OCI-LY3 (cell line): ENCODE data around the gene TMEM53.
"Not testable (repeated sequence)": the region's sequence is repeated elsewhere in the genome, so short reads cannot be mapped to it uniquely, and the experiment has no call there.

Experiments used
- H2AFZ ChIP-seq: fragments of 200-600, 300-600 bp; shearing (Covaris generic); 2 replicates; pipeline ENCODE4 v1.6.0; 2014; ENCODE audit warnings: antibody characterized with exemption, low read depth, low read length
- H3K27ac ChIP-seq: fragments of 200-600, 300-600 bp; sonication (generic); 2 replicates; pipeline ENCODE4 v1.5.1; 2014; ENCODE audit warnings: mild to moderate bottlenecking, low read length, moderate library complexity, mixed read lengths
- H3K27me3 ChIP-seq: fragments of 200-600, 300-600 bp; sonication (generic); 2 replicates; pipeline ENCODE4 v1.6.1; 2014; ENCODE audit warnings: low read depth, low read length, mixed read lengths
- H3K36me3 ChIP-seq: fragments of 200-600, 300-600 bp; sonication (generic); replicated peaks from 2 replicates; pipeline ENCODE3; 2014; ENCODE audit warnings: low read depth, low read length, mixed read lengths
- H3K4me1 ChIP-seq: fragments of 300-600, 200-600 bp; sonication (generic); 2 replicates; pipeline ENCODE4 v1.6.1; 2014; ENCODE audit warnings: low read length, mixed read lengths
- H3K4me2 ChIP-seq: fragments of 200-600, 300-600 bp; sonication (generic); 2 replicates; pipeline ENCODE4 v1.6.1; 2014; ENCODE audit warnings: low read length, mixed read lengths
- H3K4me3 ChIP-seq: fragments of 300-600, 200-600 bp; sonication (generic); 2 replicates; pipeline ENCODE4 v1.5.1; 2014; ENCODE audit warnings: antibody characterized with exemption, mild to moderate bottlenecking, low read length, moderate library complexity
- H3K79me2 ChIP-seq: fragments of 300-600, 200-600 bp; shearing (Covaris generic); 2 replicates; pipeline ENCODE4 v1.6.1; 2014; ENCODE audit warnings: mild to moderate bottlenecking, low read length, mixed read lengths
- H3K9ac ChIP-seq: fragments of 300-600, 200-600 bp; shearing (Covaris generic); 2 replicates; pipeline ENCODE4 v1.6.0; 2014; ENCODE audit warnings: mild to moderate bottlenecking, low read length, moderate library complexity
- H3K9me3 ChIP-seq: fragments of 200-600, 300-600 bp; shearing (Covaris generic); 2 replicates; pipeline ENCODE4 v1.6.1; 2014; ENCODE audit warnings: low read length, mixed read lengths; ENCODE audit not compliant: insufficient read depth
- H4K20me1 ChIP-seq: fragments of 200-600, 300-600 bp; sonication (generic); 2 replicates; pipeline ENCODE4 v1.6.1; 2016; ENCODE audit warnings: low read length, mixed read lengths; ENCODE audit not compliant: insufficient read depth
- CTCF ChIP-seq: fragments of 200-600, 300-600 bp; sonication (generic); IDR thresholded peaks from 2 replicates; pipeline ENCODE4 v1.5.1; 2014; ENCODE audit warnings: antibody characterized with exemption, low read length, low read depth
- EZH2phosphoT487 ChIP-seq: fragments of 200-600 bp; shearing (Covaris generic); IDR thresholded peaks from 2 replicates; pipeline ENCODE4 v1.6.1; 2018; ENCODE audit warnings: antibody characterized with exemption, mixed run types, low read depth

The TMEM53 gene

GRCh38 chr1:44672961-44673674 is 1.2 kb downstream of the TMEM53 start:
- TF ChIP-seq EZH2phosphoT487 (no peak), CTCF (no peak)
- Histone ChIP-seq H3K9ac (peak overlapping the region; percentile 59), H3K27ac (no peak overlapping the region), H3K9me3 (no peaks in the 10 kb centered on the region), H3K79me2 (no peaks in the 10 kb centered on the region), H3K4me1 (peaks cover 25% of the 10 kb centered on the region), H3K36me3 (no peaks in the 10 kb centered on the region), H4K20me1 (no peaks in the 10 kb centered on the region), H2AFZ (peak overlapping the region; percentile 68; the same call in 1 of the 2 replicates), H3K27me3 (no peaks in the 10 kb centered on the region), H3K4me3 (peak overlapping the region; percentile 97), H3K4me2 (peak overlapping the region; percentile 99)

- Histone ChIP-seq H3K27ac (no peak overlapping the region), H3K27me3 (no peaks in the 10 kb centered on the region), H4K20me1 (no peaks in the 10 kb centered on the region), H3K9ac (no peak overlapping the region), H3K4me2 (no peak overlapping the region), H3K9me3 (no peaks in the 10 kb centered on the region), H2AFZ (no peak overlapping the region), H3K4me1 (peaks cover 25% of the 10 kb centered on the region), H3K79me2 (no peaks in the 10 kb centered on the region), H3K4me3 (no peak overlapping the region), H3K36me3 (no peaks in the 10 kb centered on the region)
- TF ChIP-seq EZH2phosphoT487 = no peak
- TF ChIP-seq CTCF = no peak
Observed at GRCh38 chr1:44672254-44672955, 1.9 kb downstream of the TMEM53 start.

- TF ChIP-seq EZH2phosphoT487 (no peak), CTCF (no peak)
- no peak overlapping the region for H2AFZ ChIP-seq
- H3K4me2 ChIP-seq = no peak overlapping the region
- H3K36me3 ChIP-seq = no peaks in the 10 kb centered on the region
- H3K27me3 ChIP-seq = no peaks in the 10 kb centered on the region
- H3K4me1 ChIP-seq = peaks cover 13% of the 10 kb centered on the region
- H3K79me2 ChIP-seq = no peaks in the 10 kb centered on the region
- no peaks in the 10 kb centered on the region for H4K20me1 ChIP-seq
- no peak overlapping the region for H3K9ac ChIP-seq
- H3K4me3 ChIP-seq = no peak overlapping the region
- no peaks in the 10 kb centered on the region for H3K9me3 ChIP-seq
- no peak overlapping the region for H3K27ac ChIP-seq
Observed at GRCh38 chr1:44670751-44671640, 3.3 kb downstream of the TMEM53 start.

- not testable (repeated sequence) for H3K4me1 ChIP-seq, H3K27me3 ChIP-seq, H3K9ac ChIP-seq, H3K27ac ChIP-seq, H3K4me2 ChIP-seq, H3K9me3 ChIP-seq, H4K20me1 ChIP-seq, H3K79me2 ChIP-seq, H2AFZ ChIP-seq, H3K4me3 ChIP-seq, H3K36me3 ChIP-seq
Observed at GRCh38 chr1:44666719-44667118, 7.6 kb downstream of the TMEM53 start.
